NOMO-1 treated with dmso at 0.1 percent for 144 hours (cell line): ENCODE results near the gene MYMK.

ENCODE experiments used
- DNase-seq: peaks from one replicate; lab custom pipeline; 2025; ENCODE audit not compliant: unreplicated experiment; lab: John Stamatoyannopoulos, UW

Gene MYMK

GRCh38 chr9:133505901-133506652 lies 18.7 kb downstream of the MYMK start:
- no peak for DNase-seq

DNA sequence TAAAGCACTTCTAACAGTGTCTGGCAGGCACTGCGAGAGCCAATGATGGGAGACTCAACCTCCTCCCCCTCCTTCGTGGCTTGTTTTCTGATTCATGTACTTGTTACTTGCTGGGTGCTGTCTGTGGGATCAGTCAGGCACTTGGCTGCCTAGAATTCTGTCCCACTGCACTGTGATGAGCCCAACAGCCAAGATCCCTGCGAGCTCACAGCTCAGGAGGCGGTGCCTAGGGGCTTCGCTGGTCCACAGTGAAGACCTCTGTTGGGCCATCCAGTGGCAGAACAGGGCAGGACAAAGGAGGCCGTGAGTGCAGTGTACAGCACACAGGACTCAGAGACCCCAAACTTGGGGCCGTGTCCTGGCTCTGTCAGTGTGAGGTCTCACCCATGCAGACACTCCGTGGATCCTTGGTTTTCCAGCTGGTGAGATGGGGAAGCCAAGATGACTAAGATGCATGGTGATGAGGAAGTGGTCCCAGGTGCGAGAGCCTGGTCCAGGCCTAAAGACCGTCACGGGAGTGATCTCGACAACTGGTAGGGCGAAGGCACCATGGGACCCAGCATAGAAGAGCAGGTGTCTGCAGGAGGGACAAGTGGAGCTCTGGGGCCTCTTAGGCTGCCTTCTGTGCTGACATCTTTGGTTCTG lies 19.5 kb downstream of the MYMK start:
- DNase-seq = no peak

DNA sequence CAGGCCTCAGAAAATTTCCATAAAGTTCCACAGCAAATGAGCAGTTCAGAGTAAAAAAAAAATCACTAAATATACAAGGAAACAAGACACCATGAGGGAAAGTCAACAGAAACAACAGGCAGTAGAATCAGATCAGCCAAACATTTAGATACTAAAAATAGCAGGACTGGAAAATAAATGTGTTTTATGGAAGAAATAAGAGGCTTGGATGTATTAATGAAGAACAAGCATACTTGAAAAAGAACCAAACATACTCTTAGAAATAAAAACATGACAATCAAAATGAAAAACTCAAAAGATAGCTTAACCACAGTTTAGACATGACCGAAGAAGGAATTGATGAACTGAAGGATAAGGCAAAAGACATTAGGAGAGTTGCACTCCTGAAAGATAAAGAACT lies 22.6 kb downstream of the MYMK start:
- DNase-seq = no peak

DNA sequence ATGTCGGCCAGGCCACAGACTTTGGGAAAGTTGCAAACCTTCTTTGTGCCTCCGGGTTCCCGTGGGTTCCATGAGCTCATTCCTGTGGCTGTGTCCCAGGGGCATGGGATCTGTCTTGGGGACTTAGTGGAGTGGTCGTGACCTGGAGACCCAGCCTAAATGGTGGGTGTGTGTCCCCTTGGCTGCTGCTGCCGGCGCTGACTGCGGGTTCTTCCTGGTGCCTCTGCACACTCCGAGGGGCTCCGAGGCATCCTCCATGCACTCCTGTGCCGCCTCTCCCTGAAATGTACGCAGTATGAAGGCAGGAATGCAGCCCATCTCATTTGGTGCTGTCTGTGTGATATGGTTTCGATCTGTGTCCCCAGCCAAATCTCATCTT lies 24.9 kb downstream of the MYMK start:
- no peak for DNase-seq

- DNase-seq = no peak
These were observed 25.4 kb downstream of the MYMK start for GRCh38 chr9:133499132-133499891.

GRCh38 chr9:133496861-133497842 lies 27.6 kb downstream of the MYMK start:
- DNase-seq = no peak

DNA sequence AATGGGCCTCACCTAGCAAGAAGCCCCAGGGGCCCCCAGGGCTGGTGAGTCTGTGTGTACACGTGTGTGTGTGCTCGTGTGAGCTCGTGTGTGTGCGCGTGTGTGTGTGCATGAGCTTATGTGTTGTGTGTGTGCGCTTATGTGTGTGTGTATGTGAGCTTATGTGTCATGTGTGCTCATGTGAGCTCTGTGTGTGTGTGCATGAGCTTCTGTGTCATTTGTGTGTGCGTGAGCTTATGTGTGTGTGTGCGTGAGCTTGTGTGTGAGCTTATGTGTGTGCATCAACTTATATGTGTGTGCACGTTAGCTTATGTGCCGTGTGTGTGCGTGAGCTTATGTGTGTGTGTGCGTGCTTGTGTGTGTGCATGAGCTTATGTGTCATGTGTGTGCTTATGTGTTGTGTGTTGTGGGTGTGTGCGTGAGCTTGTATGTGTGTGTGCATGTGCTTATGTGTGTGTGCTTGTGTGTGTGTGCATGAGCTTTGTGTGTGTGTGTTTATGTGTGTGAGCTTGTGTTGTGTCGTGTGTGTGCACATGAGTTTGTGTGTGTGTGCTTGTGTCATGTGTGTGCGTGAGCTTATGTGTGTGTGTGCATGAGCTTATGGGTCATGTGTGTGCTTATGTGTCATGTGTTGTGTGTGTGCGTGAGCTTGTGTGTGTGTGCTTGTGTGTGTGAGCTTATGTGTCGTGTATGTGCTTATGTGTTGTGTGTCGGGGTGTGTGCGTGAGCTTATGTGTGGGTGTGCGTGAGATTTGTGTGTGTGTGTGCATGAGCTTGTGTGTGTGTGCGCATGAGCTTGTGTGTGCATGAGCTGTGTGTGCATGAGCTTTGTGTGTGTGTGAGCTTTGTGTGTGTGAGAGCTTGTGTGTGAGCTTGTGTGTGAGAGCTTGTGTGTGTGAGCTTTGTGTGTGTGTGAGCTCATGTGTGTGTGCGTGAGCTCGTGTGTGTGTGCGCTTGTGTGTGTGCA lies 29.1 kb downstream of the MYMK start:
- no peak for DNase-seq

- DNase-seq = no peak
These were observed 30.0 kb downstream of the MYMK start for GRCh38 chr9:133494636-133495326.

DNA sequence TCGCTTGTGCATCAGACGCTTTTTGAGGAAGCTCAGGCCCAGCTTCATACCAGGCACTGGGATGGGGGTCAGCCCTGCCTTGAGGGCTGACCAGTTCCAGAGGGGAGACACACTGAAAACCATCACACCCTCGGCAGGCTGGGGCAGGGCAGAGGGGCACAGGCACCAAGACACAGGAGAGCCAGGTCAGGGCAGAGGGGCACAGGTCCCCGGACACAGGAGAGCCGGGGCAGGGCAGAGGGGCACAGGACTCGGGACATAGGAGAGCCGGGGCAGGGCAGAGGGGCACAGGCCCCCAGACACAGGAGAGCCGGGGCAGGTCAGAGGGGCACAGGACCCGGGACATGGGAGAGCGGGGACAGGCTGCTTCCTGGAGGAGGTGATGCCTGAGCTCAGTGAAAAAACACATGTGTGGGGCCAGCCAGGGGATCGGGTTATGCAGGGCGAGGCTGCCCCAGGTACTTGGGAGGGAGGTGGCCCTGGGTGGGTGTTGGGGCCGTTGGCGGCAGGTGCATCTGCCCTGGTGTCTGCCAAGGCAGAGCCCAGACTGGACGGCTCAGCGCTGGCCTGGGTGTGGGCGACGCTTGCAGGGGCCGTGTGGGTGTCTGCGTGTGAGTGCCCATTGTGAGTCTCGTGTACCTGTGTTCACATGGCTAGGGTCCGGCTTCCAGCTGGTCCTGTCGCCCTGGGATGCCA lies 30.8 kb downstream of the MYMK start:
- no peak for DNase-seq

GRCh38 chr9:133493428-133493827 lies 31.3 kb downstream of the MYMK start:
- no peak for DNase-seq

GRCh38 chr9:133492061-133493021 lies 32.4 kb downstream of the MYMK start:
- no peak for DNase-seq

DNA sequence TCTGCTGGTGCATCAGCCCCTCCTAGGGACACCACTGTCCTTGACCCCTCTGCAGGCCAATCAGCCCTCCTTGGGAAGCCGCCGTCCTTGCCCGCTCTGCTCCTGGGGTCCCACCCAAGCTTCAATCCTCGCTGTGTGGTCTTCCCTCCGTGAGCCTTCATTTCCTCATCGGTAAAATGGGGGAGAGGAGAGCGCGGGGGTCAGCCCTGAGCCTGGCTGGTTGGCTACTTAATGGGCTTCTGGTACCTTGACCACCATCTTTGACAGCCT lies 33.2 kb downstream of the MYMK start:
- no peak for DNase-seq

DNA sequence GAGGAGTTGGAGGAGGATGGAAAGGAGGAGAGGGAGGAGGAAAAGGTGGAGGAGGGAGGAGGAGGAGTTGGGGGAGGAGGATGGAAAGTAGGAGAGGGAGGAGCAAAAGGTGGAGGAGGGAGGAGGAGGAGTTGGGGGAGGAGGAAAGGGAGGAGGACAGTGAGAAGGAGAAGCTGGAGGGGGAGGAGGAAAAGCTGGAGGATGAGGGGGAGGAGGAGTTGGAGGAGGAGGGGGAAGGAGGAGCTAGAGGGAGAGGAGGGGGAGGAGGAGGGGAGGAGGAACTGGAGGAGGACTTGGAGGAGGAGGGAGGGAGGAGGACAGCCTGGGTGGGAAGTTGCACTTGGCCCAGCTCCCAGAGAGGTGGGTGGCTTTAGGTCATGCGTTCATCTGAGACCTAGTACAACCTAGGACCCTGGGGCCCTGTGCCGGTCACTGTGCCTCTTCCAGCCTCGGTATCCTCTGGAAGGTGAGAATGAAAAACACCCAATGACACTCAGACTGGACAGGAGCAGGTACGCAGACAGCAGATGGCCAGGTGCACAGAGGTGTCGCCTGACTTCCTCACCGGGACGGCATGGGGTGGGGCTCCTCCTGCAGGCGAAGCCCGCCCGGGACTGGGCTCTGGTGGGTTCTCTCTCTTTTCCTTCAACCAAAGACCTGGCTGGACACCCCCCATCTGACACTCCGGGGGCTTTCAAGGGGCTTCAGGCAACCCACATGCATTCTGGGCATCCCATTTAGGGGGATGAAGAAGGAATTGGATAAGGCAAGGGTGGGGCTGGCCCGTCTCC lies 33.7 kb downstream of the MYMK start:
- no peak for DNase-seq

DNA sequence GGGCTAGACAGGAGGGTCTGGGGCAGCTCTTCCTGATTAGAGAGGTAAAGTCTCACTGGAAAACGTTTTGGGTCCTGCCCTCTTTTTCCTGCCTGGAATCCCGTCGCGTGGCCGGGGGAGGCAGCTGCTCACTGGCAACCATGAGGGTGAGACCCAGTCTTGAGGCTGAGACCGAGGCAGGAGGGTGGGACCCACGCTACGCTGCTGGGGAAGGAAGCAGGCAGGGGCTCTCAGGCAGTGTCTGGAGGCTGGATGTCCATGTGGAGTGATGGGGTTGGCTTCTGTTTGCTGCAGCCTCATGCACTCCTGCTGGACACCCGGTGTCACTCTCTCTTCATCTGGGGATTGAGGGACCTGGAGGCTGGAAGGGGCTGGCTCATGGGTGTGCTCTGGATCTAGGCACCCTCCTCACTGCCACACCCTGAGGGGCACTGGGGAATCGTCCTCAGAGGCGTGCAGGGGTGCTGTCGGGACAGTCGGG lies 34.5 kb downstream of the MYMK start:
- no peak for DNase-seq

GRCh38 chr9:133489253-133490190 lies 35.2 kb downstream of the MYMK start:
- no peak for DNase-seq
